ENCODE data around the gene CCDC127.
"Not testable (repeated sequence)": the region's sequence is repeated elsewhere in the genome, so short reads cannot be mapped to it uniquely, and the experiment has no call there.

Gene CCDC127

DNA sequence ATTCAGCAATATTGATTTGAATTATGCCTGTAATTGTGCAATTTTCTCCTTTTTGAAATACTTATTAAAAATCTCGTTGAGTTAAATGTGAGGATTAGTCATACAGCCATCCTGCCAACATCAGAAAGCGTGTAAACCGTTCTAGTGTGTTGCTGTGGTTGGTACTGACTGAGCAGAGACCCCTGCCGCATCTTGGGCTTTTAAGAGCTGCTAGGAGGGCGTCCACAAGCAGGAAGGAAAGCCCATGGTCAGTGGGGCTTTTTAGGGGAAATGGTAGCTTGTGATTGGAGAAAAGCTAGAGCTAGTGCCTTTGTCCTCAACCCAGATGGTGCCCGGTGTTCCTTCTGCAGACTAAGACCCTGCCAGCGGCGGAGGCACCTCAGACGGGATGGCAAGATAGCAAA is 1.5 kb upstream of the CCDC127 start:
- DNase-seq (ENCODE audit: low read depth): peak; percentile 26
- TF ChIP-seq, protein P1, sequence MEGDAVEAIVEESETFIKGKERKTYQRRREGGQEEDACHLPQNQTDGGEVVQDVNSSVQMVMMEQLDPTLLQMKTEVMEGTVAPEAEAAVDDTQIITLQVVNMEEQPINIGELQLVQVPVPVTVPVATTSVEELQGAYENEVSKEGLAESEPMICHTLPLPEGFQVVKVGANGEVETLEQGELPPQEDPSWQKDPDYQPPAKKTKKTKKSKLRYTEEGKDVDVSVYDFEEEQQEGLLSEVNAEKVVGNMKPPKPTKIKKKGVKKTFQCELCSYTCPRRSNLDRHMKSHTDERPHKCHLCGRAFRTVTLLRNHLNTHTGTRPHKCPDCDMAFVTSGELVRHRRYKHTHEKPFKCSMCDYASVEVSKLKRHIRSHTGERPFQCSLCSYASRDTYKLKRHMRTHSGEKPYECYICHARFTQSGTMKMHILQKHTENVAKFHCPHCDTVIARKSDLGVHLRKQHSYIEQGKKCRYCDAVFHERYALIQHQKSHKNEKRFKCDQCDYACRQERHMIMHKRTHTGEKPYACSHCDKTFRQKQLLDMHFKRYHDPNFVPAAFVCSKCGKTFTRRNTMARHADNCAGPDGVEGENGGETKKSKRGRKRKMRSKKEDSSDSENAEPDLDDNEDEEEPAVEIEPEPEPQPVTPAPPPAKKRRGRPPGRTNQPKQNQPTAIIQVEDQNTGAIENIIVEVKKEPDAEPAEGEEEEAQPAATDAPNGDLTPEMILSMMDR (IDR thresholded peaks at IDR 0.05; ENCODE audit: insufficient read depth, low read depth, low read length, missing control alignments): no peak
- H3K4me3 ChIP-seq (ENCODE audit: low read depth, low read length): peak overlapping the region; percentile 98

DNA sequence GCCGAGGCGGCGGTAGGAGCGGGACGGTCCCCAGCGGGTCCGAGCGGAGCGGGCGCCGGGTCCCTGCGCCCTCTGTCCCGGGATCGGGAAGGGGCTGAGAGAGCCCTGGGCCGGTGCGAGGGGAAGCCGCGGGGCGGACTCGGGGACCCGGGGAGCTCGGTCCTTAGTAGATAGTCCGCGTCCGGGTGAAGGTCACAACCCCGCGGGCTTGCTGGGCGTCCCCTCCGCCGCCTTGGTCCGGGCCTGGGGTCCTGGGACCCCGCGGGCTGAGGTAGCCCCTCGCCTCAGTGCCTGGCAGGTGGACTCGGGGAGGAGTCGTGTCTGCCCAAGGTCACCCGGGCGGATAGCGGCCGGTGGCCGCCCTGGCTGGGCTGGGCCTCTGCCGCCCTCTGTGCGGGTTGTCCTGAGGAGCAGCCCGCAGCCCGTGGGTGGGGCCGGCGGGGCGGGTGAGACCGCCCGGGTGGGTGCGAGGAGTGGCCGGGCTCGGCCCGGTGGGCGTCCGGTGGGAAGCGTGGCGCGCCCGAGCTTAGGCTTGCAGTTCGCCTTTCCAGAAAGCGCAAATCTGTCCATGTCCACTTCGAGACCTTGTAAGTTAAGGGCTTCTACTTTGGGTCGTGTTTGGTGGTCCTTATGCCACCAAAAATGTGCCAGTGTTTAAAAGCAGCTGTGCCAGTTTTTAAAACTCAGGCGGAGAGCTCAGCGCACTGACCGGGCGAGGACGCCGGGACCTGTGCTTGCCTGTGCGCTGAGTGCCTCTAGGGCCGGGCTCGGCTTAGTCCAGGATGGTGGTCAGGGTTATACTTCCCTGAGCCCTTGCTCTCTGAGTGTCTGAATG is 721 bp upstream of the CCDC127 start:
- peak; percentile 51 for DNase-seq (ENCODE audit: low read depth)
- peak overlapping the region; percentile 98 for H3K4me3 ChIP-seq (ENCODE audit: low read depth, low read length)
- TF ChIP-seq, protein P1 (IDR thresholded peaks at IDR 0.05; ENCODE audit: insufficient read depth, low read depth, low read length, missing control alignments): no peak

DNA sequence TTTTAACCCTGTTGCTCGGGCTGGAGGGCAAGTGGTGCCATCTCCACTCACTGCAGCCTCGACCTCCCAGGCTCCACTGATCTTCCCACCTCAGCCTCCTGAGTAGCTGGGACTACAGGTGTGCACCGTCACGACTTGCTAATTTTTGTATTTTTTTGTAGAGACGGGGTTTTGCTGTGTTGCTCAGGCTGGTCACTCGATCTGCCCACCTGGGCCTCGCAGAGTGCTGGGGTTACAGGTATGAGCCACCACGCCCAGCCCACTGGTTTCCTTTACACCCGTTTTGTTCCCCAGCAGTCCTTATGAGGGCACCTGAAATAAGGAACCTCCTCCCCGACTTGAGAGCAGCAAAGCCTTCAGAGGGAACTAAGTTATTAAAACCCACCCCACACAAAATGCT is 1.9 kb downstream of the CCDC127 start:
- DNase-seq (ENCODE audit: low read depth); H3K4me3 ChIP-seq (ENCODE audit: low read depth, low read length): not testable (repeated sequence)

DNA sequence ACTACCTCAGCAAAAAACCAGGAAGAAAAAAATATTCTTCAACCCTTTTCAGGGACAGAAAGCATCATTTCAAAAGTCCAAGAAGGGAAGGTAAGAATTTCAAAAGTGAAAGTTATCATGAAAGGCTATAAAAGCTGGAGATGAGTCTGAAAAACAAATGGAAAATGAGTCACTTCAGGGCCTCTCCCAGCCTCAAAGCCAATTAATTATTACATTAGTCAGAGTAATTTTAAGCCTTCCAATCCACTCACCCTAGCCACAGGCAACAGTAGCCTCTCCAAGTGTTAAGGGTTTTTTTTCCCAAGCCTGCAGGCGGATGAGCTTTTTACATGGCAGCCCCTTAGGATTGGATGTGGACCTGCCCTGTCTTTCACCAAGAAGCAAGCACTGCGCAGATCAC is 2.7 kb downstream of the CCDC127 start:
- H3K4me3 ChIP-seq (ENCODE audit: low read depth, low read length): not testable (repeated sequence)

DNA sequence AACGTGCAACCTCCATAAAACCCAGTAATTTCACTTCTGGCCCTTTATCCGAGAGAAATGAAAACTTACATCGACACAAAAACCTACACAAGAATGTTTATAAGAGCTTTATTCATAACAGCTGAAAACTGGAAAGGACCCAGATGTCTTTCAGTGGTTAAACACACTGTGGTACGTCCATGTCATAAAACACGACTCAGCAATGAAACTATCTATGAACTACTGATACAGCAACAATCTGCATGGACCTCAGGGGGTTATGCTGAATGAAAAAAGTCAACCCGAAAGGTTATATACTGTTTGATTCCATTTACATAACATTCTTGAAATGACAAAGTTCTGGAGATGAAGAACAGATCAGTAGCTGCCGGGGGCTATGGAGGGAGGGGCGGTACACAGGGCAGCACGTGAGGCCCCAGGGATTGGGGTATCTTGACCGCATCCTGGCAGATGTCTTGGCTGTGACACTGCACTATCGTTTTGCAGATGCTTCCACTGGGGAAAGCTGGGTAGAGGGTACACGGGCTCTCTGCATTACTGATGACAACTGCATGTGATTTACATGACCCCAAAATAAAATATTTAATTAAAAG is 4.1 kb downstream of the CCDC127 start:
- H3K4me3 ChIP-seq (ENCODE audit: low read depth, low read length): no peak overlapping the region
- no peak for DNase-seq (ENCODE audit: low read depth)
- TF ChIP-seq, protein P1 (IDR thresholded peaks at IDR 0.05; ENCODE audit: insufficient read depth, low read depth, low read length, missing control alignments): no peak

More for the DNA sequence above, 2.7 kb downstream of the CCDC127 start:
- DNase-seq (ENCODE audit: low read depth): not testable (repeated sequence)

DNA sequence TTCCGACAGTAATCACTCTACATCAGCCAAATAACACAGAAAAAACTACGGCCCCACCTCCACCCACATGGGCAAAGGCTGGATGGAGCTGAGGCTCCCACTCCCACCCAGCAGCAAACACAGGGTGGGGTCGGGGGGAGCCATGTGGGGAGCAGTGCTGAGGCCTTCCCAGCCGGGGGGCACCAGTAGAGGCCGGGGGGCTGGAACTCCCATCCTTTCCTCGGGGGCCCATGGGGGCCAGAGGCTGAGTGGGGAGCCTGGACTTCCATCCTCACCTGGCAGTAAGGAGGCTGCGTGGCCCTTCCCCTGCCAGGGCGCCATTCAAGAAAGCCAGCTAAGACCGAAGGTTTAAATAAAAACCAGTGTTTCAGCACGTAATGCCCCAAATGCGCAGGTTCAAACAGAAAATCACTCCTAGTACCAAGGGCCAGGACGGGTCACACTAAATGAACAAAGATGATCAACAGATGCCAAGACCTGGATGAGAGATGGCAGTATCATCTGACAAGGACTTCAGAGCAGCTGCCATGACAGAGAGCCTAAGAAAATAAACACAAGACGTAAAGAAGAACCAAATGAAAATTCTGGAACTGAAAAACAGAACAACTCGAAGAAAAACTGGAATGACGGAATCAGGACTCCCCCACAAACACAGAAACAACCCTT is 9.4 kb downstream of the CCDC127 start:
- TF ChIP-seq, protein P1 (IDR thresholded peaks at IDR 0.05; ENCODE audit: insufficient read depth, low read depth, low read length, missing control alignments): no peak
- DNase-seq (ENCODE audit: low read depth): no peak
- H3K4me3 ChIP-seq (ENCODE audit: low read depth, low read length): no peak overlapping the region

DNA sequence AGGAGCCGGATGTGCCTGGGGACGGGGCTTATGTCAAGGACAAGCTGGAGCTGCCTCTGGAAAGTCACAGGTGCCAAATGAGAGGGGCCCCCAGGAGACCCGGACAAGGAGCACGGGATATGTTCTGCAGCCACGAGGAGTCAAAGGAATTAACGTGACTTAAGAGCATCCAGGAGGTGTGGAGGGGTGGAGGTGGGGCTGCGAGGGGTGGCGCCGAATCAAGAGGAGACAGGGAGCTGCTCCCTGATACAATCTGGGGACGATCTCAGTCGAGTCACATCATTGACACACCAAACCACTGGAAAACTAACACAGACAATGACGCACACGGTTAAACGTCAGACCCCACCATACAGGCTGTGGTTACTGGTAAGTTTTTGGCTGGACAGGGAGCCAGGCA is 10.4 kb downstream of the CCDC127 start:
- no peak for DNase-seq (ENCODE audit: low read depth)
- no peak overlapping the region for H3K4me3 ChIP-seq (ENCODE audit: low read depth, low read length)
- TF ChIP-seq, protein P1 (IDR thresholded peaks at IDR 0.05; ENCODE audit: insufficient read depth, low read depth, low read length, missing control alignments): no peak

Data from GM12865 (cell line).